ENCODE data around the gene TCHH. TPM values are rescaled to one million over a fixed set of nuclear protein-coding genes. Genes with fewer than 3 reads are reported as not detected.

TCHH gene, protein sequence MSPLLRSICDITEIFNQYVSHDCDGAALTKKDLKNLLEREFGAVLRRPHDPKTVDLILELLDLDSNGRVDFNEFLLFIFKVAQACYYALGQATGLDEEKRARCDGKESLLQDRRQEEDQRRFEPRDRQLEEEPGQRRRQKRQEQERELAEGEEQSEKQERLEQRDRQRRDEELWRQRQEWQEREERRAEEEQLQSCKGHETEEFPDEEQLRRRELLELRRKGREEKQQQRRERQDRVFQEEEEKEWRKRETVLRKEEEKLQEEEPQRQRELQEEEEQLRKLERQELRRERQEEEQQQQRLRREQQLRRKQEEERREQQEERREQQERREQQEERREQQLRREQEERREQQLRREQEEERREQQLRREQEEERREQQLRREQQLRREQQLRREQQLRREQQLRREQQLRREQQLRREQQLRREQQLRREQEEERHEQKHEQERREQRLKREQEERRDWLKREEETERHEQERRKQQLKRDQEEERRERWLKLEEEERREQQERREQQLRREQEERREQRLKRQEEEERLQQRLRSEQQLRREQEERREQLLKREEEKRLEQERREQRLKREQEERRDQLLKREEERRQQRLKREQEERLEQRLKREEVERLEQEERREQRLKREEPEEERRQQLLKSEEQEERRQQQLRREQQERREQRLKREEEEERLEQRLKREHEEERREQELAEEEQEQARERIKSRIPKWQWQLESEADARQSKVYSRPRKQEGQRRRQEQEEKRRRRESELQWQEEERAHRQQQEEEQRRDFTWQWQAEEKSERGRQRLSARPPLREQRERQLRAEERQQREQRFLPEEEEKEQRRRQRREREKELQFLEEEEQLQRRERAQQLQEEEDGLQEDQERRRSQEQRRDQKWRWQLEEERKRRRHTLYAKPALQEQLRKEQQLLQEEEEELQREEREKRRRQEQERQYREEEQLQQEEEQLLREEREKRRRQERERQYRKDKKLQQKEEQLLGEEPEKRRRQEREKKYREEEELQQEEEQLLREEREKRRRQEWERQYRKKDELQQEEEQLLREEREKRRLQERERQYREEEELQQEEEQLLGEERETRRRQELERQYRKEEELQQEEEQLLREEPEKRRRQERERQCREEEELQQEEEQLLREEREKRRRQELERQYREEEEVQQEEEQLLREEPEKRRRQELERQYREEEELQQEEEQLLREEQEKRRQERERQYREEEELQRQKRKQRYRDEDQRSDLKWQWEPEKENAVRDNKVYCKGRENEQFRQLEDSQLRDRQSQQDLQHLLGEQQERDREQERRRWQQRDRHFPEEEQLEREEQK (N-terminal part only)
- 0.16 to 0.30 TPM (median 0.29 TPM) in 5 replicates for total RNA-seq (2022; extraction: Qiagen RNA extraction)

DNA sequence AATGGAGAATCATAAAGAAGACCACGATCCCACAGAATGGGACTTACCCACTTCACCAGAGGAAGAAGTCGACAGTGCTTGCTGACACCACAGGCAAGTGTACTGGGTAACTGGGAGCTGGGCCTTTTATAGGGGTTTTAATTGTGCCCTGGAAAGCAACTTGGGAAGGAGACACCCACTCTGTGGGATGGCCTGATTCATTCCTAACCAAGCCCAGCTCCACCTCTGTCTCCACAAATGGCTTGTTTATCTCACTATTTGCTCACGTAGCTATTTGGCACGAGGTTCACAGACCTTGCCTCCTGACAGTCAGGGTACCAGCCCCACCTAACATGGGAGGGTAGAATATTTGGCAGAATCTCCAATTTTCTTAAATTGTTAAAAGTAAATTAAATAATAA is at the start of gene TCHH:
TCHH (minus strand) TSS at position 101 of the 400 bp plus-strand sequence. CDS start 1,364 bp downstream, outside the sequence.

GRCh38 chr1:152159144-152159543 is 43.9 kb upstream of the TCHH start, which contains the start of gene RPTN:
TSS of gene RPTN (minus strand) at chr1:152159228. CDS start at chr1:152157889, 1,339 bp downstream.

DNA sequence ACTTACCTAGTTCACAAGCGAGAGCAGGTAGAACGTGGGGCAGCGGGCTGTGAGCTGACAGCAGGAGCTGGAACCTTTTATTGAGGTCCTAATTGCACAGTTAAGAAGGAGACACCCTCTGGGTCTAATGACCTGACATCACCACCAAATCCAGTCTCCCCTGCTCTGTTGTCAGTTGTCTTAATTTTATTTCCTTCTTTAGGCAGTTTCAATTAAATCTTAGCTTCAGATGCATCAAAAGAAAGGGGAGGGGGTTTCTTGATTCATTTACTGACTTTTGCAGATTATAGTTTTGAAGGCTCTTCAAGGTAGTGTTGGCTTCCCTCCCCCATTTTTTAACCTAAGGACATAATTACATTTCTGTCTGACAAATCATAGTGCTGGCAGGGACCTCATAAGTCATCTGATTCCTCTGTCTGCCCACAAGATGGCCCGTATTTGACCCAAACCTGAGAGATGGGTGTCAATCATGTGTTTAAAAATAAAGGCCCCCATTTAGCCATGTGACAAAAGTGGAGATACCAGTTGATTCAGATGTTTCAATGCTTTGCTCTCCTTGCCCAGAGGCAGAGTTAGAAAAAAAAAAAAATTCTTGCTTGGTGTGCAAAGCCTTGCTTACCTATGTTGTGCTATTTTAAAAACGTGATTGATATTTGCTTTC is 26.1 kb downstream of the TCHH start, which contains the start of gene TCHHL1:
TCHHL1 (minus strand) TSS at position 51 of the 661 bp plus-strand sequence. CDS start 921 bp downstream, outside the sequence.

Other genes with a start within 250 kb of the TCHH start
- 13.0 to 14.7 TPM (median 13.2 TPM) in 5 replicates for gene THEM4, start 205.9 kb downstream of the TCHH start, total RNA-seq (2022; extraction: Qiagen RNA extraction)
- gene S100A10, start 121.6 kb downstream of the TCHH start, total RNA-seq (2022; extraction: Qiagen RNA extraction) = 1,665 to 2,678 TPM (median 2,486 TPM) in 5 replicates
- gene S100A11, start 78.4 kb downstream of the TCHH start, total RNA-seq (2022; extraction: Qiagen RNA extraction) = 1,506 to 1,968 TPM (median 1,956 TPM) in 5 replicates
- gene TCHHL1, start 26.4 kb downstream of the TCHH start, total RNA-seq (2022; extraction: Qiagen RNA extraction) = not detected in 5 replicates
- gene RPTN, start 43.8 kb upstream of the TCHH start, total RNA-seq (2022; extraction: Qiagen RNA extraction) = 0.02 TPM in 1 of 5 replicates, not detected in the others
- gene HRNR, start 108.7 kb upstream of the TCHH start, total RNA-seq (2022; extraction: Qiagen RNA extraction) = not detected in 5 replicates
- gene FLG, start 209.8 kb upstream of the TCHH start, total RNA-seq (2022; extraction: Qiagen RNA extraction) = 0.01 to 0.02 TPM (median 0.01 TPM) in 3 of 5 replicates, not detected in the others
- not detected in 5 replicates for gene FLG2, start 244.6 kb upstream of the TCHH start, total RNA-seq (2022; extraction: Qiagen RNA extraction)